ENCODE data around the gene SZT2. TPM values are rescaled to one million over a fixed set of nuclear protein-coding genes. Genes with fewer than 3 reads are reported as not detected.
"Not testable (repeated sequence)": the region's sequence is repeated elsewhere in the genome, so short reads cannot be mapped to it uniquely, and the experiment has no call there.

Gene SZT2
- total and polyA plus RNA-seq, 2 donors (not counting 1 experiment from before 2014, with no cell fraction given) = 7.1 to 26.9 TPM

DNA sequence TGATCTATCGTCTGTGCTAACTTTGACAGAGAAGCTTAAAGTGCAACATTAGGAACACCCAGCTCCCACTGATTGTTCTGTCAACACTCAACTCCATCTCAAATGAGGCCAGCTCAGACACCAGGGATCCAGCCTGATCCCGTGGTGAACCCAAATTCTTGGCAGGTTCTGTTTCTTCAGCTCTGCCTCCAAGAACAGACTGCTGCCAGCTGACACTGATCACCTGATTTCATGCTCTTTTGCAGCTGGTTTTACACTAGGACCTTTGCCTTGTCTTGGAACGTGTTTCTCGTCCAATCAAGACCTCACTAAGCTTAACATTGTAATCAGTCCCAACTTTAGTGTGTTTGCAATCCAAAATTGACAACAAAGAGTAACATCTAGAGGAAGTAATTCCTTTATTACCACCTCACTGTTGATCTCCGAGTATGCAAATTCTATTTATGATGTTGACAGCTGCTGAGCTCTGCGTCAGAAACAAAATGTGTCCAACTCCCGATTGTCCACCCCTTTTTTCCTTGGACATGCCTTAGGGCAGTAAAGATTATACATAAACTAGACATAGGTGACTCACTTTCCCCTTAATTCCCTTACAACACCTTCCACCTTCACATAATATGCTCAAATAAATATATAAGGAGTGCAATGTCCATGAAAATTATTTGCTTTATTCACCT lies 65.7 kb downstream of the SZT2 start:
- Histone ChIP-seq H4K20me1 (ENCODE audit: control insufficient read depth, extremely low read depth, insufficient read depth, low read length) (no peaks in the 10 kb centered on the region), H3K4me1 (ENCODE audit: control insufficient read depth, extremely low read depth, insufficient read depth, low read length) (peaks cover 5% of the 10 kb centered on the region), H3K4me3 (replicated peaks in 1 of 4; ENCODE audit: control extremely low read depth in 1 of 4, insufficient read depth in 1 of 4, low read depth in 3 of 4, low read length in 4 of 4) (no peak overlapping the region), H3K36me3 (ENCODE audit: control insufficient read depth, insufficient read depth, low read length) (peaks cover 12% of the 10 kb centered on the region), H3K9me3 (ENCODE audit: control insufficient read depth, insufficient read depth, low read depth, low read length) (no peaks in the 10 kb centered on the region), H3K9ac (ENCODE audit: insufficient read depth, low read length) (no peak overlapping the region), H3K27me3 (ENCODE audit: control insufficient read depth, insufficient read depth, low read length) (no peaks in the 10 kb centered on the region), H3K27ac (ENCODE audit: insufficient read depth, low read length) (no peak overlapping the region), H3K79me2 (ENCODE audit: control insufficient read depth, insufficient read depth, low read length) (peaks cover 5% of the 10 kb centered on the region), H3K4me2 (ENCODE audit: extremely low read depth, insufficient read depth, low read length) (no peak overlapping the region), H2AFZ (ENCODE audit: low read length) (no peak overlapping the region)
- TF ChIP-seq, protein P1, sequence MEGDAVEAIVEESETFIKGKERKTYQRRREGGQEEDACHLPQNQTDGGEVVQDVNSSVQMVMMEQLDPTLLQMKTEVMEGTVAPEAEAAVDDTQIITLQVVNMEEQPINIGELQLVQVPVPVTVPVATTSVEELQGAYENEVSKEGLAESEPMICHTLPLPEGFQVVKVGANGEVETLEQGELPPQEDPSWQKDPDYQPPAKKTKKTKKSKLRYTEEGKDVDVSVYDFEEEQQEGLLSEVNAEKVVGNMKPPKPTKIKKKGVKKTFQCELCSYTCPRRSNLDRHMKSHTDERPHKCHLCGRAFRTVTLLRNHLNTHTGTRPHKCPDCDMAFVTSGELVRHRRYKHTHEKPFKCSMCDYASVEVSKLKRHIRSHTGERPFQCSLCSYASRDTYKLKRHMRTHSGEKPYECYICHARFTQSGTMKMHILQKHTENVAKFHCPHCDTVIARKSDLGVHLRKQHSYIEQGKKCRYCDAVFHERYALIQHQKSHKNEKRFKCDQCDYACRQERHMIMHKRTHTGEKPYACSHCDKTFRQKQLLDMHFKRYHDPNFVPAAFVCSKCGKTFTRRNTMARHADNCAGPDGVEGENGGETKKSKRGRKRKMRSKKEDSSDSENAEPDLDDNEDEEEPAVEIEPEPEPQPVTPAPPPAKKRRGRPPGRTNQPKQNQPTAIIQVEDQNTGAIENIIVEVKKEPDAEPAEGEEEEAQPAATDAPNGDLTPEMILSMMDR (conservative IDR thresholded peaks at IDR 0.05 in 1 of 2, IDR thresholded peaks at IDR 0.05 in 1 of 2; ENCODE audit: low read depth in 1 of 2, low read length in 2 of 2) = no peak
- TF ChIP-seq EZH2 (IDR thresholded peaks at IDR 0.05; ENCODE audit: low read length, missing control alignments) = no peak
- DNase-seq (ENCODE audit: low read depth in 2 of 2) = no peak

DNA sequence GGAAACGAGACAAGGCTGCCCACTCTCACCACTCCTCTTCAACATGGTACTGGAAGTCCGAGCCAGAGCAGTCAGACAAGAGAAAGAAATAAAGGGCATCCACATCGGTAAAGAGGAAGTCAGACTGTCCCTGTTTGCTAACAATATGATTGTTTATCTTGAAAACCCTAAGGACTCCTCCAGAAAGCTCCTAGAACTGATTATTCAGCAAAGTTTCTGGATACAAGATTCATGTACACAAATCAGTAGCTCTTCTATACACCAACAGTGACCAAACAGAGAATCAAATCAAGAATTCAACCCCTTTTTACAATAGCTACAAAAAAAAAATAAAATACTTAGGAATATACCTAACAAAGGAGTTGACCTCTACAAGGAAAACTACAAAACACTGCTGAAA lies 68.7 kb downstream of the SZT2 start:
- not testable (repeated sequence) for H4K20me1 ChIP-seq (ENCODE audit: control insufficient read depth, extremely low read depth, insufficient read depth, low read length); DNase-seq (ENCODE audit: low read depth in 2 of 2); H3K4me3 ChIP-seq (replicated peaks in 1 of 4; ENCODE audit: control extremely low read depth in 1 of 4, insufficient read depth in 1 of 4, low read depth in 3 of 4, low read length in 4 of 4); H3K9me3 ChIP-seq (ENCODE audit: control insufficient read depth, insufficient read depth, low read depth, low read length); H3K79me2 ChIP-seq (ENCODE audit: control insufficient read depth, insufficient read depth, low read length); H3K9ac ChIP-seq (ENCODE audit: insufficient read depth, low read length); H3K4me1 ChIP-seq (ENCODE audit: control insufficient read depth, extremely low read depth, insufficient read depth, low read length); H3K27ac ChIP-seq (ENCODE audit: insufficient read depth, low read length); H3K36me3 ChIP-seq (ENCODE audit: control insufficient read depth, insufficient read depth, low read length); H3K27me3 ChIP-seq (ENCODE audit: control insufficient read depth, insufficient read depth, low read length); H3K4me2 ChIP-seq (ENCODE audit: extremely low read depth, insufficient read depth, low read length); H2AFZ ChIP-seq (ENCODE audit: low read length)

DNA sequence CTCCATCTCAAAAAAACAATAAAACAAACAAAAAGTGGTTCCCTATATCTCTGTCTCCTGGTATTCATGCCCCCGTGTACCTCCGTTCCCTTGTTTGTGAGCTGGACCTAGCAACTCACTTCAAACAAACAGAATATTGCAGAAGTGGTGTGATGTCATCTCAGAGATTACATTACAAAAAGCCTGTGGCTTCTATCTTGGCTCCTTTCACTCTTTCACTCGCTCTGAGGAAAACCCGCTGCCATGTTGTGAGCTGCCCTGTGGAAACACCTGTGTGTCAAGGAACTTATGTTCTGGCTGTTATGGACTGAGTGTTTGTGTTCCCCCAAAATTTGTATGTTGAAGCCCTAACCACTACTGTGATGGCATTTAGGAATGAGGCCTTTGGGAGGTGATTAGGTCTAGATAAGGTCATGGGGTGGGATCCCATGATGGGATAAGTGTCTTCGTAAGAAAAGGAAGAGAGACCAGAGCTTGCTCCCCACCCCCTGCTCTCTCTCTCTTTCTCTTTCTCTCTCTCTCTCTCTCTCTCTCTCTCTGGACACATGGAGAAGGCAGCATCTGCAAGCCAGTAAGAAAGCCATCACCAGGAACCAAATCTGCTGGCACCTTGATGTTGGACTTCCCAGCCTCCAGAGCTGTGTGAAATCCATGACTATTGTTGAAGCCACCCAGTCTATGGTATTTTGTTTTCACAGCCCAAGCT lies 71.4 kb downstream of the SZT2 start:
- peak in 1 of 2 donors; percentile 20 for DNase-seq (ENCODE audit: low read depth in 2 of 2)
- Histone ChIP-seq H4K20me1 (ENCODE audit: control insufficient read depth, extremely low read depth, insufficient read depth, low read length) (no peaks in the 10 kb centered on the region), H3K4me3 (replicated peaks in 1 of 4; ENCODE audit: control extremely low read depth in 1 of 4, insufficient read depth in 1 of 4, low read depth in 3 of 4, low read length in 4 of 4) (no peak overlapping the region), H3K4me2 (ENCODE audit: extremely low read depth, insufficient read depth, low read length) (no peak overlapping the region), H3K9me3 (ENCODE audit: control insufficient read depth, insufficient read depth, low read depth, low read length) (no peaks in the 10 kb centered on the region), H3K27ac (ENCODE audit: insufficient read depth, low read length) (no peak overlapping the region), H3K36me3 (ENCODE audit: control insufficient read depth, insufficient read depth, low read length) (no peaks in the 10 kb centered on the region), H3K27me3 (ENCODE audit: control insufficient read depth, insufficient read depth, low read length) (no peaks in the 10 kb centered on the region), H3K9ac (ENCODE audit: insufficient read depth, low read length) (no peak overlapping the region), H3K79me2 (ENCODE audit: control insufficient read depth, insufficient read depth, low read length) (no peaks in the 10 kb centered on the region), H3K4me1 (ENCODE audit: control insufficient read depth, extremely low read depth, insufficient read depth, low read length) (no peaks in the 10 kb centered on the region), H2AFZ (ENCODE audit: low read length) (no peak overlapping the region)
- no peak for TF ChIP-seq EZH2 (IDR thresholded peaks at IDR 0.05; ENCODE audit: low read length, missing control alignments)
- TF ChIP-seq, protein P1 (conservative IDR thresholded peaks at IDR 0.05 in 1 of 2, IDR thresholded peaks at IDR 0.05 in 1 of 2; ENCODE audit: low read depth in 1 of 2, low read length in 2 of 2) = no peak
